WTC11 (cell line): ENCODE measurements around the gene CLIC6. TPM values are rescaled to one million over a fixed set of nuclear protein-coding genes. Genes with fewer than 3 reads are reported as not detected.

Experiments
- ATAC-seq: fragments of 200-7000 bp; cut with Tn5 transposase; 2 replicates; pipeline ENCODE4 v1.10.0; 2021; ENCODE audit warnings: mild to moderate bottlenecking, moderate library complexity
- CTCF ChIA-PET: fragments of 300-600 bp; sonication (Branson Sonifier 250); formaldehyde crosslinking; loops from one replicate; lab custom pipeline; 2021; ENCODE audit warnings: antibody characterized with exemption; lab: Charles Lee
- POLR2A ChIA-PET: fragments of 350-600 bp; sonication (Branson Sonifier 250); formaldehyde crosslinking; loops from one replicate; lab custom pipeline; 2021; ENCODE audit warnings: antibody characterized with exemption; lab: Charles Lee
- DNase-seq: peaks from one replicate; pipeline ENCODE4 v3.0.0; 2021; ENCODE audit warnings: low spot score
- H3K27ac Mint-ChIP-seq: 2 replicates; pipeline ENCODE4 v1.8.0; 2021; ENCODE audit warnings: mixed read lengths
- H3K27me3 Mint-ChIP-seq: 2 replicates; pipeline ENCODE4 v1.8.0; 2021; ENCODE audit warnings: low read depth, mild to moderate bottlenecking, moderate library complexity, mixed read lengths
- H3K36me3 Mint-ChIP-seq: 2 replicates; pipeline ENCODE4 v1.8.0; 2021; ENCODE audit warnings: mixed read lengths
- H3K4me1 Mint-ChIP-seq: 2 replicates; pipeline ENCODE4 v1.8.0; 2022; ENCODE audit warnings: mixed read lengths
- H3K4me3 Mint-ChIP-seq: 2 replicates; pipeline ENCODE4 v1.8.0; 2021; ENCODE audit warnings: mild to moderate bottlenecking, moderate library complexity, mixed read lengths
- H3K9me3 Mint-ChIP-seq: 2 replicates; pipeline ENCODE4 v1.8.0; 2021; ENCODE audit warnings: mixed read lengths
- E2F4 ChIP-seq: sonication (generic); formaldehyde crosslinking; IDR thresholded peaks from 2 replicates; pipeline ENCODE4 v1.8.1; 2022; ENCODE audit warnings: low read depth, mild to moderate bottlenecking, moderate library complexity, missing genetic modification reagents, borderline replicate concordance
- E2F5 ChIP-seq: sonication (generic); formaldehyde crosslinking; IDR thresholded peaks from 2 replicates; pipeline ENCODE4 v1.8.1; 2022; ENCODE audit warnings: mild to moderate bottlenecking, moderate library complexity, missing genetic modification reagents
- ELF4 ChIP-seq: sonication (generic); formaldehyde crosslinking; IDR thresholded peaks from 2 replicates; pipeline ENCODE4 v1.8.1; 2022; ENCODE audit warnings: low read depth, mild to moderate bottlenecking, moderate library complexity, missing genetic modification reagents
- FOXJ3 ChIP-seq: sonication (generic); formaldehyde crosslinking; IDR thresholded peaks from 2 replicates; pipeline ENCODE4 v1.9.0; 2021; ENCODE audit warnings: missing genetic modification reagents, mild to moderate bottlenecking, borderline replicate concordance
- GABPB1 ChIP-seq: sonication (generic); formaldehyde crosslinking; IDR thresholded peaks from 2 replicates; pipeline ENCODE4 v1.8.1; 2023; ENCODE audit warnings: mild to moderate bottlenecking, missing genetic modification reagents
- GRHL2 ChIP-seq: fragments of 250-450 bp; sonication (Bioruptor Pico); IDR thresholded peaks from 2 replicates; pipeline ENCODE4 v1.8.0; 2022; ENCODE audit warnings: mild to moderate bottlenecking, moderate library complexity; ENCODE audit not compliant: insufficient replicate concordance, severe bottlenecking
- GTF2I ChIP-seq: fragments of 250-450 bp; sonication (Bioruptor Pico); conservative IDR thresholded peaks from 2 replicates; pipeline ENCODE4 v1.4.0; 2021; ENCODE audit warnings: mild to moderate bottlenecking
- IRF1 ChIP-seq: sonication (generic); formaldehyde crosslinking; IDR thresholded peaks from 2 replicates; pipeline ENCODE4 v1.8.0; 2023; ENCODE audit warnings: missing genetic modification reagents
- MAX ChIP-seq: sonication (generic); formaldehyde crosslinking; IDR thresholded peaks from 2 replicates; pipeline ENCODE4 v1.8.0; 2022; ENCODE audit warnings: mild to moderate bottlenecking, missing genetic modification reagents
- PRDM15 ChIP-seq: sonication (generic); formaldehyde crosslinking; IDR thresholded peaks from 2 replicates; pipeline ENCODE4 v1.8.0; 2022; ENCODE audit warnings: missing genetic modification reagents
- PREB ChIP-seq: sonication (generic); formaldehyde crosslinking; IDR thresholded peaks from 2 replicates; pipeline ENCODE4 v1.8.1; 2022; ENCODE audit warnings: mild to moderate bottlenecking, missing genetic modification reagents, moderate library complexity, borderline replicate concordance
- TEAD4 ChIP-seq: sonication (generic); formaldehyde crosslinking; IDR thresholded peaks from 2 replicates; pipeline ENCODE4 v1.8.0; 2022; ENCODE audit warnings: mild to moderate bottlenecking, missing genetic modification reagents
- ZBTB21 ChIP-seq: sonication (generic); formaldehyde crosslinking; IDR thresholded peaks from 2 replicates; pipeline ENCODE4 v1.8.1; 2023; ENCODE audit warnings: mild to moderate bottlenecking, missing genetic modification reagents, borderline replicate concordance
- ZNF232 ChIP-seq: sonication (generic); formaldehyde crosslinking; IDR thresholded peaks from 2 replicates; pipeline ENCODE4 v1.8.0; 2022; ENCODE audit warnings: mild to moderate bottlenecking, missing genetic modification reagents
- ZNF423 ChIP-seq: fragments of 250-450 bp; sonication (Bioruptor Pico); IDR thresholded peaks from 2 replicates; pipeline ENCODE4 v2.1.2; 2022; ENCODE audit warnings: mild to moderate bottlenecking, moderate library complexity
- ZSCAN18 ChIP-seq: fragments of 250-450 bp; sonication (Bioruptor Pico); IDR thresholded peaks from 2 replicates; pipeline ENCODE4 v2.1.2; 2022; ENCODE audit warnings: mild to moderate bottlenecking, moderate library complexity
- total RNA-seq: library from RNA; stranded (reverse); gene quantifications from 3 replicates; pipeline ENCODE4 v1.2.3, GENCODE V29; 2021

CLIC6 gene
- total RNA-seq, 1 experiment from 2014 or later = 1.8 TPM

GRCh38 chr21:34687065-34687464 lies 18.3 kb downstream of the CLIC6 start (continued):
- TF ChIP-seq IRF1 (CRISPR knock-in tag) (no peak), GRHL2 (CRISPR knock-in tag) (no peak), PREB (CRISPR knock-in tag) (no peak), E2F4 (CRISPR knock-in tag) (no peak), TEAD4 (CRISPR knock-in tag) (no peak), ZNF423 (CRISPR knock-in tag) (no peak), MAX (no peak), ZSCAN18 (CRISPR knock-in tag) (no peak)

- CTCF ChIA-PET = interaction anchor here (1.3 kb wide), 1 partner anchor 57 kb away, joined by 4 read pairs; no protein-coding TSS in a partner anchor
- DNase-seq (no peak), ATAC-seq (no peak)
- TF ChIP-seq ZNF232 (CRISPR knock-in tag) (no peak), ZBTB21 (no peak), GTF2I (CRISPR knock-in tag) (no peak), FOXJ3 (no peak), E2F5 (CRISPR knock-in tag) (no peak), PRDM15 (CRISPR knock-in tag) (no peak), GABPB1 (no peak), ELF4 (CRISPR knock-in tag) (no peak)
- H3K27me3 Mint-ChIP-seq = no peaks in the 10 kb centered on the region; the same call in 1 of the 2 replicates
- H3K27ac Mint-ChIP-seq = no peak overlapping the region
- H3K9me3 Mint-ChIP-seq = peaks cover 8% of the 10 kb centered on the region
- H3K4me3 Mint-ChIP-seq = no peak overlapping the region
- peaks cover 26% of the 10 kb centered on the region for H3K4me1 Mint-ChIP-seq
- POLR2A ChIA-PET = no interaction called here
- no peaks in the 10 kb centered on the region for H3K36me3 Mint-ChIP-seq
These were observed 19.0 kb downstream of the CLIC6 start for GRCh38 chr21:34687745-34688144.
